Gastrocnemius medialis (tissue), 4 donors: ENCODE data around the gene AGER. TPM values are rescaled to one million over a fixed set of nuclear protein-coding genes. Genes with fewer than 3 reads are reported as not detected.
"Not testable (repeated sequence)": the region's sequence is repeated elsewhere in the genome, so short reads cannot be mapped to it uniquely, and the experiment has no call there.

Source experiments
- ATAC-seq, 2 donors: fragments of 150-250 bp; one replicate each; pipeline ENCODE4 v1.9.1; 2016
- DNase-seq, 2 donors: peaks; one replicate each; pipeline ENCODE4 v3.0.0-alpha.2; 2019
- H3K27ac ChIP-seq, 4 donors: fragments of 200-600 bp; sonication (generic); 1 replicate in 1 of 4; 2 replicates in 3 of 4; pipeline ENCODE4 v1.5.1; 2016 to 2018; ENCODE audit warnings: mild to moderate bottlenecking in 2 of 4, moderate library complexity in 1 of 4
- H3K27me3 ChIP-seq, 3 donors: fragments of 200-600 bp; sonication (generic) in 2 of 3; 1 replicate in 1 of 3; 2 replicates in 2 of 3; pipeline versions ENCODE4 v1.5.1 to v1.6.0; 2016 to 2019; ENCODE audit warnings: mild to moderate bottlenecking in 1 of 3, moderate library complexity in 1 of 3
- H3K36me3 ChIP-seq, 2 donors: fragments of 200-600 bp; sonication (generic) in 1 of 2; one replicate each; pipeline ENCODE4 v1.5.1; 2017 to 2018
- H3K4me1 ChIP-seq, 2 donors: fragments of 200-600 bp; sonication (generic) in 1 of 2; one replicate each; pipeline ENCODE4 v1.5.1; 2016 to 2017; ENCODE audit warnings: mild to moderate bottlenecking in 2 of 2
- H3K4me3 ChIP-seq, 4 donors: fragments of 200-600 bp; sonication (generic) in 3 of 4; 1 replicate in 1 of 4; 2 replicates in 3 of 4; pipeline ENCODE4 v1.5.1; 2016 to 2019; ENCODE audit warnings: mild to moderate bottlenecking in 2 of 4
- H3K9me3 ChIP-seq, 3 donors: fragments of 200-600 bp; sonication (generic) in 2 of 3; 1 replicate in 1 of 3; 2 replicates in 2 of 3; pipeline ENCODE4 v1.5.1; 2016 to 2019
- CTCF ChIP-seq, 5 experiments: fragments of 450-650 bp in 3 of 5; fragments of 200-600 bp in 2 of 5; sonication (generic) in 2 of 5; IDR thresholded peaks in 4 of 5; conservative IDR thresholded peaks in 1 of 5; 1 replicate in 4 of 5; 2 replicates in 1 of 5; pipeline ENCODE4 v1.5.1; 2016 to 2019; ENCODE audit warnings: antibody characterized with exemption in 5 of 5, mild to moderate bottlenecking in 3 of 5, moderate library complexity in 3 of 5
- POLR2A ChIP-seq, 2 donors: fragments of 450-650 bp; IDR thresholded peaks; one replicate each; pipeline ENCODE4 v1.6.1; 2017; ENCODE audit warnings: antibody characterized with exemption in 2 of 2, mild to moderate bottlenecking in 2 of 2, moderate library complexity in 2 of 2
- in situ Hi-C, 4 donors: fragments of 200-750 bp; cut with MboI; loops; one replicate each; pipeline versions ENCODE4 v1.15.0 to v1.8.0; 2017; ENCODE audit warnings: low sequenced_read_pairs in 4 of 4
- intact Hi-C: fragments of 100-400 bp; cut with DNase I; formaldehyde crosslinking; loops from one replicate; pipeline ENCODE4 v1.15.1; 2023; ENCODE audit warnings: low total_unique reads
- total RNA-seq, 4 donors: library from RNA; depleted of rRNA; stranded (reverse); fragments of >200 nt; gene quantifications; one replicate each; pipeline versions ENCODE4 v1.1.0 to v1.2.3, GENCODE V29; 2016

AGER gene
- total RNA-seq, 4 donors from 2014 or later: 1.9 TPM; not detected in 3

GRCh38 chr6:32187009-32187709, 3.1 kb upstream of the AGER start:
- intact Hi-C loops (no loop called here), in situ Hi-C loops (loop anchor here in 3 of 4 donors (25.0 kb wide), 6 partner anchors 225 to 1575 kb away; partner anchors contain the start of genes BRD2 (in 3 of the 3), HLA-DMA (in 3 of the 3), APOM (in 2 of the 3) and BAG6 (in 2 of the 3))
- H3K27ac ChIP-seq: peak overlapping the region; percentile 82 to 99 (median 92)
- H3K36me3 ChIP-seq: peaks cover 0 to 5% of the 10 kb centered on the region in 2 donors
- DNase-seq (no peak), ATAC-seq (no peak)
- H3K4me3 ChIP-seq: no peak overlapping the region
- no peaks in the 10 kb centered on the region for H3K27me3 ChIP-seq
- TF ChIP-seq CTCF (IDR thresholded peaks at IDR 0.05 in 4 of 5, conservative IDR thresholded peaks at IDR 0.05 in 1 of 5) (no peak), POLR2A (IDR thresholded peaks at IDR 0.05) (no peak)
- no peaks in the 10 kb centered on the region for H3K9me3 ChIP-seq
- peaks cover 39 to 46% of the 10 kb centered on the region in 2 donors for H3K4me1 ChIP-seq

GRCh38 chr6:32186151-32186840, 2.2 kb upstream of the AGER start:
- intact Hi-C loops, DNase-seq, H3K9me3 ChIP-seq, ATAC-seq, H3K36me3 ChIP-seq, H3K27me3 ChIP-seq, H3K4me3 ChIP-seq: not testable (repeated sequence)
- in situ Hi-C loops: loop anchor here in 3 of 4 donors (25.0 kb wide), 6 partner anchors 224 to 1574 kb away; partner anchors contain the start of genes BRD2 (in 3 of the 3), HLA-DMA (in 3 of the 3), APOM (in 2 of the 3) and BAG6 (in 2 of the 3)
- H3K27ac ChIP-seq: peak overlapping the region; percentile 82 to 99 (median 92)
- H3K4me1 ChIP-seq: peaks cover 39 to 51% of the 10 kb centered on the region in 2 donors

- H3K4me1 ChIP-seq: peaks cover 33 to 47% of the 10 kb centered on the region in 2 donors
- peak; percentile 85 to 86 for ATAC-seq
- in situ Hi-C loops: loop anchor here in 3 of 4 donors (25.0 kb wide), 6 partner anchors 223 to 1573 kb away; partner anchors contain the start of genes BRD2 (in 3 of the 3), HLA-DMA (in 3 of the 3), APOM (in 2 of the 3) and BAG6 (in 2 of the 3)
Observed at GRCh38 chr6:32185681-32186131, 1.7 kb upstream of the AGER start.

GRCh38 chr6:32183483-32184083, 470 bp downstream of the AGER start:
- Histone ChIP-seq H3K27ac (peak overlapping the region; percentile 62 to 99 (median 83)), H3K9me3 (no peaks in the 10 kb centered on the region), H3K4me1 (peaks cover 35 to 55% of the 10 kb centered on the region in 2 donors), H3K27me3 (no peaks in the 10 kb centered on the region), H3K4me3 (no peak overlapping the region), H3K36me3 (peaks cover 0 to 24% of the 10 kb centered on the region in 2 donors)
- in situ Hi-C loops (loop anchor here in 3 of 4 donors (25.0 kb wide), 6 partner anchors 221 to 1571 kb away; partner anchors contain the start of genes BRD2 (in 3 of the 3), HLA-DMA (in 3 of the 3), APOM (in 2 of the 3) and BAG6 (in 2 of the 3)), intact Hi-C loops (no loop called here)
- TF ChIP-seq POLR2A (IDR thresholded peaks at IDR 0.05) (no peak), CTCF (IDR thresholded peaks at IDR 0.05 in 4 of 5, conservative IDR thresholded peaks at IDR 0.05 in 1 of 5) (no peak)
- ATAC-seq (no peak), DNase-seq (no peak)

More at GRCh38 chr6:32185681-32186131, 1.7 kb upstream of the AGER start:
- intact Hi-C loops, H3K27me3 ChIP-seq, H3K9me3 ChIP-seq: not testable (repeated sequence)
- peak overlapping the region; percentile 82 to 99 (median 92) for H3K27ac ChIP-seq
- H3K4me3 ChIP-seq: peak overlapping the region in 1 of 4 donors; percentile 4
- DNase-seq: peak; percentile 84 to 93
- H3K36me3 ChIP-seq: peaks cover 0 to 13% of the 10 kb centered on the region in 2 donors

GRCh38 chr6:32183030-32183429, 1.0 kb downstream of the AGER start:
- Histone ChIP-seq H3K4me3 (no peak overlapping the region), H3K4me1 (peaks cover 31 to 51% of the 10 kb centered on the region in 2 donors), H3K9me3 (no peaks in the 10 kb centered on the region), H3K27me3 (no peaks in the 10 kb centered on the region), H3K27ac (peak overlapping the region; percentile 62 to 99 (median 83)), H3K36me3 (peaks cover 0 to 24% of the 10 kb centered on the region in 2 donors)
- DNase-seq (no peak), ATAC-seq (no peak)
- TF ChIP-seq POLR2A (IDR thresholded peaks at IDR 0.05) (no peak), CTCF (IDR thresholded peaks at IDR 0.05 in 4 of 5, conservative IDR thresholded peaks at IDR 0.05 in 1 of 5) (no peak)
- in situ Hi-C loops: loop anchor here in 3 of 4 donors (25.0 kb wide), 6 partner anchors 221 to 1571 kb away; partner anchors contain the start of genes BRD2 (in 3 of the 3), HLA-DMA (in 3 of the 3), APOM (in 2 of the 3) and BAG6 (in 2 of the 3)
- intact Hi-C loops: no loop called here
